ENCODE results near the gene IQCH. TPM values are rescaled to one million over a fixed set of nuclear protein-coding genes. Genes with fewer than 3 reads are reported as not detected.

The IQCH gene
- total and polyA plus RNA-seq, 12 donors, result 0.29 to 2.6 (median 1.2) TPM

DNA sequence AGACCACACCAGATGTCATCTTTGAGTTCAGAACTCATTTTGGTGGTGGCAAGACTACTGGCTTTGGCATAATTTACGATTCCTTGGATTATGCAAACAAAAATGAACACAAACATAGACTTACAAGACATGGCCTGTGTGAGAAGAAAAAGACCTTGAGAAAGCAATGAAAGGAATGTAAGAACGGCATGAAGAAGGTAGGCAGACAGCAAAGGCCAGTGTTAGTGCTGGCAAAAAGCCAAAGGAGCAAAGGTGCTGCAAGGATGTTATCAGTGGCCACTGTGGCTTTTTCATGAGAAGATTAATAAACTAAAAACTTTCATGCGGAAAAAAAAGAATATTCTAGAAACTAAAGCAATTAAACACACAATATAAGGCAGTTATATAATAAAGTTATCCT lies 22.0 kb upstream of the IQCH start:
- Histone ChIP-seq H3K9me3 (no peaks in the 10 kb centered on the region), H3K4me3 (no peak overlapping the region), H3K4me1 (peaks cover 0 to 3% (median 0%) of the 10 kb centered on the region in 9 donors), H3K27me3 (no peaks in the 10 kb centered on the region), H3K27ac (no peak overlapping the region), H3K36me3 (peaks cover 0 to 89% (median 22%) of the 10 kb centered on the region in 9 donors)
- 93% methylated on average over 3 of the region's 3 CpGs for WGBS, 2 donors
- no peak for TF ChIP-seq CTCF (IDR thresholded peaks at IDR 0.05)
- intact Hi-C loops (cut with DNase I), result no loop called here
- ATAC-seq, result no peak
- no peak for DNase-seq

- Histone ChIP-seq H3K36me3 (peaks cover 0 to 14% (median under 1%) of the 10 kb centered on the region in 9 donors), H3K9me3 (no peaks in the 10 kb centered on the region), H3K4me1 (peaks cover 0 to 37% (median 0%) of the 10 kb centered on the region in 9 donors), H3K27ac (no peak overlapping the region), H3K27me3 (no peaks in the 10 kb centered on the region), H3K4me3 (no peak overlapping the region)
- WGBS, 2 donors, result 60 to 62% methylated on average over 3 of the region's 3 CpGs
- DNase-seq (no peak), ATAC-seq (no peak)
- intact Hi-C loops (cut with DNase I), result loop anchor here in 1 of 10 donors (5.0 kb wide), 1 partner anchor 63 kb away; no protein-coding TSS in a partner anchor
- TF ChIP-seq CTCF (IDR thresholded peaks at IDR 0.05), result peak in 5 of 9 donors; percentile 24 to 45 (median 41)
Observed at GRCh38 chr15:67240235-67241131, 14.1 kb upstream of the IQCH start.

DNA sequence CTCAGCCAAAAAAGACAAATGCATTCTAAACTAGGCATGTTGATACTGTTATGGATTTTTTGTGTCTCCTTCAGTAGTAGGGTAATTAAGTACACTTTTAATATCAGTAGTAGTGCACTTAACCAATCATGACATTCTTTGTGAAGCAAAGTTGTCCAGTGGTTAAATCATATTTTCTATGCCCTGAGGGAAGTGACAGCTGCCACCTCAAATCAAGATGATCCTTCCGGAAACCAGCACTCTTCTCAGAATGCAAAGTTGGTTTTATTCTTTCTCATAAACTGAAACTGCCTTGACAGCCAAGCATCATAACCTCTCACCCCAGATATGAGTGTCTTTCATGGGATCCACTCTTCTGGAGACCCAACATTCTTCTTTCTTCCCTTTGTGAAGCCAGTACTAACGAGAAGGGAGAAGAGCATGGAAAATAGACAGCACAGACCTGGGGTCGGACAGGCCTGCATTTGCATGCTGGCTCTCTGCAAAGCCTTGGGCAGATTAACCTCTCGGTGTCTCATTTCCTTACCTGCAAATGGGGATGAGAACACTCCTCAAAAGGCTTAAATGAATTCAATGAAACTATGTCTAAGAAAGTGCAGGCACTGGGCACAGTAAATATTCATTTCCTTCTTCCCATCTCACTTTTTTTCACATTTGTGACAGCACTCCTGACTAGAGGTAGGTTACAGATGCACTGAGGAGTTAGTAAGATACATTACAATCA lies 13.3 kb upstream of the IQCH start:
- Histone ChIP-seq H3K9me3 (peaks cover 0 to under 1% (median 0%) of the 10 kb centered on the region in 11 donors), H3K27me3 (no peaks in the 10 kb centered on the region), H3K4me3 (no peak overlapping the region), H3K27ac (no peak overlapping the region), H3K4me1 (peaks cover 0 to 37% (median 0%) of the 10 kb centered on the region in 9 donors), H3K36me3 (peaks cover 0 to 15% (median 0%) of the 10 kb centered on the region in 9 donors)
- no peak for DNase-seq
- ATAC-seq, result no peak
- TF ChIP-seq CTCF (IDR thresholded peaks at IDR 0.05), result no peak
- intact Hi-C loops (cut with DNase I), result loop anchor here in 1 of 10 donors (5.0 kb wide), 1 partner anchor 64 kb away; no protein-coding TSS in a partner anchor
- WGBS, 2 donors, result 87% methylated on average over 4 of the region's 4 CpGs

- Histone ChIP-seq H3K9me3 (peaks cover 0 to 8% (median 0%) of the 10 kb centered on the region in 11 donors), H3K4me1 (peaks cover 0 to 37% (median 0%) of the 10 kb centered on the region in 9 donors), H3K4me3 (no peak overlapping the region), H3K27me3 (no peaks in the 10 kb centered on the region), H3K27ac (no peak overlapping the region), H3K36me3 (peaks cover 0 to 20% (median 3%) of the 10 kb centered on the region in 9 donors)
- intact Hi-C loops (cut with DNase I), result loop anchor here in 1 of 10 donors (5.0 kb wide), 1 partner anchor 65 kb away; no protein-coding TSS in a partner anchor
- WGBS, 2 donors, result 54 to 68% methylated on average over 3 of the region's 3 CpGs
- TF ChIP-seq CTCF (IDR thresholded peaks at IDR 0.05), result no peak
- no peak for DNase-seq
- peak in 1 of 8 donors; percentile 33 for ATAC-seq
Observed at GRCh38 chr15:67242708-67243111, 11.9 kb upstream of the IQCH start.
